Liver (tissue), 9 donors: ENCODE measurements around the gene STOX1. TPM values are rescaled to one million over a fixed set of nuclear protein-coding genes. Genes with fewer than 3 reads are reported as not detected.

Experiments used
- DNase-seq: peaks from one replicate; pipeline ENCODE4 v3.0.0-alpha.2; 2017; ENCODE audit warnings: low spot score
- H3K27ac ChIP-seq, 2 donors: one replicate each; pipeline ENCODE4 v1.7.0; 2013; ENCODE audit warnings: inconsistent platforms in 2 of 2, low read length in 2 of 2, control low read depth in 1 of 2, low read depth in 1 of 2, mild to moderate bottlenecking in 1 of 2
- H3K27me3 ChIP-seq, 4 donors: one replicate each; pipeline versions ENCODE4 v1.6.1 to v1.7.0; 2013; ENCODE audit warnings: low read length in 3 of 4, inconsistent platforms in 1 of 4, mild to moderate bottlenecking in 1 of 4, moderate library complexity in 1 of 4; ENCODE audit not compliant: control insufficient read depth in 4 of 4, insufficient read depth in 4 of 4
- H3K36me3 ChIP-seq, 4 donors: one replicate each; pipeline versions ENCODE4 v1.6.1 to v1.7.0; 2013; ENCODE audit warnings: low read length in 3 of 4, mild to moderate bottlenecking in 3 of 4, low read depth in 1 of 4, moderate library complexity in 1 of 4; ENCODE audit not compliant: control insufficient read depth in 4 of 4, insufficient read depth in 3 of 4
- H3K4me1 ChIP-seq, 4 donors: one replicate each; pipeline versions ENCODE4 v1.6.1 to v1.7.0; 2013; ENCODE audit warnings: low read length in 3 of 4, mild to moderate bottlenecking in 3 of 4, moderate library complexity in 1 of 4; ENCODE audit not compliant: control insufficient read depth in 4 of 4, insufficient read depth in 4 of 4
- H3K4me3 ChIP-seq, 3 donors: one replicate each; pipeline versions ENCODE4 v1.6.1 to v1.7.0; 2013; ENCODE audit warnings: low read length in 3 of 3, control low read depth in 1 of 3, low read depth in 1 of 3, mild to moderate bottlenecking in 1 of 3
- H3K9ac ChIP-seq, 2 donors: one replicate each; pipeline ENCODE4 v1.7.0; 2013; ENCODE audit warnings: low read length in 2 of 2, mild to moderate bottlenecking in 2 of 2, moderate library complexity in 2 of 2, control low read depth in 1 of 2, low read depth in 1 of 2
- H3K9me3 ChIP-seq, 4 donors: one replicate each; pipeline versions ENCODE4 v1.6.1 to v1.7.0; 2013; ENCODE audit warnings: low read length in 3 of 4; ENCODE audit not compliant: control insufficient read depth in 4 of 4
- EGR1 ChIP-seq, 2 donors: IDR thresholded peaks; 2 replicates each; pipeline ENCODE4 v1.6.1; 2016 to 2018; ENCODE audit warnings: antibody characterized with exemption in 2 of 2, low read depth in 2 of 2
- FOXA1 ChIP-seq: IDR thresholded peaks from 2 replicates; pipeline ENCODE4 v1.6.1; 2016; ENCODE audit warnings: antibody characterized with exemption
- FOXA2 ChIP-seq: IDR thresholded peaks from 2 replicates; pipeline ENCODE4 v1.6.1; 2016; ENCODE audit warnings: antibody characterized with exemption
- HNF4A ChIP-seq, 2 donors: conservative IDR thresholded peaks; 2 replicates each; pipeline ENCODE4 v1.6.1; 2016; ENCODE audit warnings: antibody characterized with exemption in 2 of 2, mild to moderate bottlenecking in 2 of 2
- HNF4G ChIP-seq: IDR thresholded peaks from 2 replicates; pipeline ENCODE4 v1.6.1; 2016; ENCODE audit warnings: antibody characterized with exemption
- JUND ChIP-seq, 2 donors: IDR thresholded peaks; 2 replicates each; pipeline ENCODE4 v1.6.1; 2016; ENCODE audit warnings: antibody characterized with exemption in 2 of 2
- NR2F2 ChIP-seq: IDR thresholded peaks from 2 replicates; pipeline ENCODE4 v1.6.1; 2016; ENCODE audit warnings: antibody characterized with exemption
- RAD21 ChIP-seq, 2 donors: IDR thresholded peaks; 2 replicates each; pipeline ENCODE4 v1.6.1; 2016; ENCODE audit warnings: antibody characterized with exemption in 2 of 2, mild to moderate bottlenecking in 2 of 2
- RXRA ChIP-seq, 2 donors: IDR thresholded peaks; 2 replicates each; pipeline ENCODE4 v1.6.1; 2017 to 2018; ENCODE audit warnings: antibody characterized with exemption in 2 of 2, mild to moderate bottlenecking in 1 of 2
- SP1 ChIP-seq: IDR thresholded peaks from 2 replicates; pipeline ENCODE4 v1.6.1; 2018; ENCODE audit warnings: antibody characterized with exemption, mild to moderate bottlenecking
- TAF1 ChIP-seq: conservative IDR thresholded peaks from 2 replicates; pipeline ENCODE4 v1.6.1; 2016; ENCODE audit warnings: antibody characterized with exemption, mild to moderate bottlenecking
- YY1 ChIP-seq: IDR thresholded peaks from 2 replicates; pipeline ENCODE4 v1.6.1; 2016; ENCODE audit warnings: antibody characterized with exemption, mild to moderate bottlenecking
- WGBS: extraction: QIAGEN DNeasy Blood & Tissue Kit; methylation state at CpG from one replicate; pipeline ENCODE4 v1.1.7; 2013; 5-methylcytosine and 5-hydroxymethylcytosine counted together
- polyA plus RNA-seq, 2 donors: library from polyadenylated mRNA; stranded (reverse) in 1 of 2; unstranded in 1 of 2; fragments of 200-250 nt in 1 of 2; fragments of >200 nt in 1 of 2; fragmentation: Nextera tagmentation in 1 of 2; extraction: Ambion mirVana in 1 of 2; gene quantifications; one replicate each; pipeline versions ENCODE4 v1.2.1 to v1.2.3, GENCODE V29; 2013 to 2015
- total RNA-seq, 2 donors: library from RNA; depleted of rRNA; stranded (reverse); fragments of >200 nt; gene quantifications; one replicate each; pipeline ENCODE4 v1.2.3, GENCODE V29; 2014
- TF ChIP-seq, protein P1 (sequence below): IDR thresholded peaks from 2 replicates; pipeline ENCODE4 v1.6.1; 2016; ENCODE audit warnings: antibody characterized with exemption, mild to moderate bottlenecking
- TF ChIP-seq, protein P2 (sequence below): fragments of 150-350 bp; IDR thresholded peaks from 2 replicates; pipeline ENCODE4 v1.5.1; 2017; ENCODE audit warnings: improper control_type of control experiment, low read depth, low read length; ENCODE audit not compliant: missing input control
- TF ChIP-seq, protein P3 (sequence below): IDR thresholded peaks from 2 replicates; pipeline ENCODE4 v1.6.1; 2016; ENCODE audit warnings: antibody characterized with exemption
- TF ChIP-seq, protein P4 (sequence below): IDR thresholded peaks from 2 replicates; pipeline ENCODE4 v1.6.1; 2016; ENCODE audit warnings: antibody characterized with exemption
- donor health status: healthy.
- donor health status: healthy.
- donor health status: healthy.
- donor health status: healthy.
- donor health status: healthy.

STOX1 gene
- total and polyA plus RNA-seq, 4 donors, result 0.18 to 2.6 (median 0.33) TPM; not detected in 1

DNA sequence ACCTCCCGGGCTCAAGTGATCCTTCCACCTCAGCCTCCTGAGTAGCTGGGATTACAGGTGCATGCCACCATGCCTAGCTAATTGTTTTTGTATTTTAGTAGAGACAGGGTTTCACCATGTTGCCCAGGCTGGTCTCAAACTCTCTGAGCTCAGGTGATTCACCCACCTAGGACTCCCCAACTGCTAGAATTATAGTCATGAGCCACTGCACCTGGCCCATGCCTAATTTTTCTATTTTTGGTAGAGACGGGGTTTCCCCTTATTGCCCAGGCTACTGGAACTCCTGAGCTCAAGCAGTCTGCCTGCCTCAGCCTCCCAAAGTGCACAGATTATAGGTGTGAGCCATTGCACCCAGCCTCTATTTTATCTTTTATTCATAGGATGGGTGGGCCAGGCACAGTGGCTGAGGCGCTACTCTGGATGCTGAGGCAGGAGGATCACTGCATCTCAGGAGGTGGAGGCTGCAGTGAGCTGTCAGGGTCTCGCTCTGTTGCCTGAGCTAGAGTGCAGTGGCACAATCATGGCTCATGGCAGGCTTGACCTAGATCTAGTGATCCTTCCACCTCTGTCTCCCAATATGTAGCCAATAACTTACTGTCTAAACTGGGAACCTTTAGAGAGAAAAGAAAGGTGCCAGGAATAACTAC is 31.3 kb upstream of the STOX1 start (continued):
- TF ChIP-seq, protein P1, sequence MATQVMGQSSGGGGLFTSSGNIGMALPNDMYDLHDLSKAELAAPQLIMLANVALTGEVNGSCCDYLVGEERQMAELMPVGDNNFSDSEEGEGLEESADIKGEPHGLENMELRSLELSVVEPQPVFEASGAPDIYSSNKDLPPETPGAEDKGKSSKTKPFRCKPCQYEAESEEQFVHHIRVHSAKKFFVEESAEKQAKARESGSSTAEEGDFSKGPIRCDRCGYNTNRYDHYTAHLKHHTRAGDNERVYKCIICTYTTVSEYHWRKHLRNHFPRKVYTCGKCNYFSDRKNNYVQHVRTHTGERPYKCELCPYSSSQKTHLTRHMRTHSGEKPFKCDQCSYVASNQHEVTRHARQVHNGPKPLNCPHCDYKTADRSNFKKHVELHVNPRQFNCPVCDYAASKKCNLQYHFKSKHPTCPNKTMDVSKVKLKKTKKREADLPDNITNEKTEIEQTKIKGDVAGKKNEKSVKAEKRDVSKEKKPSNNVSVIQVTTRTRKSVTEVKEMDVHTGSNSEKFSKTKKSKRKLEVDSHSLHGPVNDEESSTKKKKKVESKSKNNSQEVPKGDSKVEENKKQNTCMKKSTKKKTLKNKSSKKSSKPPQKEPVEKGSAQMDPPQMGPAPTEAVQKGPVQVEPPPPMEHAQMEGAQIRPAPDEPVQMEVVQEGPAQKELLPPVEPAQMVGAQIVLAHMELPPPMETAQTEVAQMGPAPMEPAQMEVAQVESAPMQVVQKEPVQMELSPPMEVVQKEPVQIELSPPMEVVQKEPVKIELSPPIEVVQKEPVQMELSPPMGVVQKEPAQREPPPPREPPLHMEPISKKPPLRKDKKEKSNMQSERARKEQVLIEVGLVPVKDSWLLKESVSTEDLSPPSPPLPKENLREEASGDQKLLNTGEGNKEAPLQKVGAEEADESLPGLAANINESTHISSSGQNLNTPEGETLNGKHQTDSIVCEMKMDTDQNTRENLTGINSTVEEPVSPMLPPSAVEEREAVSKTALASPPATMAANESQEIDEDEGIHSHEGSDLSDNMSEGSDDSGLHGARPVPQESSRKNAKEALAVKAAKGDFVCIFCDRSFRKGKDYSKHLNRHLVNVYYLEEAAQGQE, result no peak
- TF ChIP-seq HNF4A (conservative IDR thresholded peaks at IDR 0.05) (no peak), TAF1 (no peak), FOXA2 (no peak), FOXA1 (no peak)
- TF ChIP-seq, protein P2, sequence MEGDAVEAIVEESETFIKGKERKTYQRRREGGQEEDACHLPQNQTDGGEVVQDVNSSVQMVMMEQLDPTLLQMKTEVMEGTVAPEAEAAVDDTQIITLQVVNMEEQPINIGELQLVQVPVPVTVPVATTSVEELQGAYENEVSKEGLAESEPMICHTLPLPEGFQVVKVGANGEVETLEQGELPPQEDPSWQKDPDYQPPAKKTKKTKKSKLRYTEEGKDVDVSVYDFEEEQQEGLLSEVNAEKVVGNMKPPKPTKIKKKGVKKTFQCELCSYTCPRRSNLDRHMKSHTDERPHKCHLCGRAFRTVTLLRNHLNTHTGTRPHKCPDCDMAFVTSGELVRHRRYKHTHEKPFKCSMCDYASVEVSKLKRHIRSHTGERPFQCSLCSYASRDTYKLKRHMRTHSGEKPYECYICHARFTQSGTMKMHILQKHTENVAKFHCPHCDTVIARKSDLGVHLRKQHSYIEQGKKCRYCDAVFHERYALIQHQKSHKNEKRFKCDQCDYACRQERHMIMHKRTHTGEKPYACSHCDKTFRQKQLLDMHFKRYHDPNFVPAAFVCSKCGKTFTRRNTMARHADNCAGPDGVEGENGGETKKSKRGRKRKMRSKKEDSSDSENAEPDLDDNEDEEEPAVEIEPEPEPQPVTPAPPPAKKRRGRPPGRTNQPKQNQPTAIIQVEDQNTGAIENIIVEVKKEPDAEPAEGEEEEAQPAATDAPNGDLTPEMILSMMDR, result no peak

DNA sequence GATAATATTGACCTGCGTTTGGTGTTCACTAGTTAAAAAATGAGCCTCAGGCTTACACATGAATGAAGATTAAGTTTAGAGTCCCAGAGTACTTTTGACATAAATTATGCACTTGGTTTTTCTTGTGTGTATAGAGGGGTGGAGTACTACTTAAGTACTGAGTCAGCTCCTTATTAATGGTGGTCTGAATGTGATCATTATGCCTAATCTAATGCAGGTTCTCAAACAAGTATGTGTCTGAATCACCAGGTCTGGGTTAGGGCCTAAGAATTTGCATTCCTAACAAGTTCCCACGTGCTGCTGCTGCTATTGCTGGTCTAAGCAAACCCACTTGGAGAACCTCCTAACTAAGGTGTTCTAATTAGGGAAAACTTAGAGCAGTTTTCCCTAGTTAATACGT is 30.7 kb upstream of the STOX1 start:
- DNase-seq, result no peak
- WGBS, result 97% methylated on average over 3 of the region's 3 CpGs
- Histone ChIP-seq H3K9me3 (no peaks in the 10 kb centered on the region), H3K36me3 (peaks cover 2 to 8% (median 6%) of the 10 kb centered on the region in 4 donors), H3K27ac (no peak overlapping the region), H3K9ac (no peak overlapping the region), H3K4me1 (peaks cover 0 to 1% (median 0%) of the 10 kb centered on the region in 4 donors), H3K27me3 (no peaks in the 10 kb centered on the region), H3K4me3 (no peak overlapping the region)
- TF ChIP-seq RAD21 (IDR thresholded peaks at IDR 0.05) (no peak), RXRA (IDR thresholded peaks at IDR 0.05) (no peak), HNF4G (no peak), FOXA1 (no peak), TAF1 (no peak), JUND (IDR thresholded peaks at IDR 0.05) (no peak), YY1 (no peak), NR2F2 (no peak), EGR1 (IDR thresholded peaks at IDR 0.05; ENCODE audit: low read depth in 2 of 2) (no peak), SP1 (no peak), FOXA2 (no peak)
- TF ChIP-seq, protein P3, sequence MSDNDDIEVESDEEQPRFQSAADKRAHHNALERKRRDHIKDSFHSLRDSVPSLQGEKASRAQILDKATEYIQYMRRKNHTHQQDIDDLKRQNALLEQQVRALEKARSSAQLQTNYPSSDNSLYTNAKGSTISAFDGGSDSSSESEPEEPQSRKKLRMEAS, result no peak
- TF ChIP-seq, protein P1, result no peak
- TF ChIP-seq, protein P4, sequence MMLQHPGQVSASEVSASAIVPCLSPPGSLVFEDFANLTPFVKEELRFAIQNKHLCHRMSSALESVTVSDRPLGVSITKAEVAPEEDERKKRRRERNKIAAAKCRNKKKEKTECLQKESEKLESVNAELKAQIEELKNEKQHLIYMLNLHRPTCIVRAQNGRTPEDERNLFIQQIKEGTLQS, result no peak
- TF ChIP-seq, protein P2, result no peak
